K562 (cell line): ENCODE measurements around the gene LRRTM2. TPM values are rescaled to one million over a fixed set of nuclear protein-coding genes. Genes with fewer than 3 reads are reported as not detected.
A peak's percentile ranks its signal among the peaks of the same experiment; 100 is the strongest.

ENCODE experiments used
- ATAC-seq: fragments of 200-7000 bp; cut with Tn5 transposase; 3 replicates; pipeline ENCODE4 v1.9.1; 2020; ENCODE audit warnings: moderate library complexity
- BruUV-seq: library from RNA; stranded (reverse); fragments of 400-500 nt; replicated peaks from 2 replicates; lab custom pipeline; 2021; lab: Mats Ljungman, UMichigan
- CTCF ChIA-PET: fragments of 300-600 bp; formaldehyde crosslinking; extraction: SDS; loops from one replicate; lab custom pipeline; 2021; ENCODE audit warnings: low intra/inter-chr PET ratio; lab: Yijun Ruan, JAX
- POLR2A ChIA-PET: fragments of 300-600, 350-650 bp; sonication (Branson Sonifier 250); formaldehyde crosslinking; extraction: SDS; loops from one replicate; lab custom pipeline; 2021; ENCODE audit warnings: antibody characterized with exemption, inconsistent platforms; lab: Yijun Ruan, JAX
- DNase-seq, 4 experiments: peaks; one replicate each; pipeline versions ENCODE4 v3.0.0 to v3.0.0-alpha.2; 2011 to 2018; ENCODE audit warnings: low spot score in 3 of 4, mixed read lengths in 3 of 4; ENCODE audit errors: extremely low read depth in 1 of 4
- FAIRE-seq: peaks from 2 replicates; lab custom pipeline; 2011; peaks lifted over from hg19 to GRCh38; lab: Jason Lieb, UNC
- H2AFZ ChIP-seq: 2 replicates; pipeline ENCODE4 v1.6.0; 2011; ENCODE audit warnings: low read depth, low read length, control low read depth, inconsistent platforms
- H3K27ac ChIP-seq: fragments of 200-600 bp; 3 replicates; pipeline ENCODE4 v1.8.0; 2011; ENCODE audit warnings: low read depth, mild to moderate bottlenecking, control low read depth, inconsistent platforms, low read length, moderate library complexity, mixed read lengths; ENCODE audit errors: extremely low read depth
- H3K27me3 ChIP-seq, 2 experiments: fragments of 300-600 bp in 1 of 2; 2 replicates in 1 of 2; 3 replicates in 1 of 2; pipeline versions ENCODE4 v1.6.0 to v1.8.0; 2011; ENCODE audit warnings: inconsistent platforms in 2 of 2, low read length in 2 of 2, mild to moderate bottlenecking in 1 of 2, mixed read lengths in 1 of 2, moderate library complexity in 1 of 2; ENCODE audit not compliant: control insufficient read depth in 2 of 2, insufficient read depth in 2 of 2
- H3K36me3 ChIP-seq: fragments of 300-600 bp; 3 replicates; pipeline ENCODE4 v1.8.0; 2011; ENCODE audit warnings: mild to moderate bottlenecking, low read length, inconsistent platforms; ENCODE audit not compliant: control insufficient read depth, insufficient read depth
- H3K4me1 ChIP-seq, 2 experiments: fragments of 200-600 bp in 1 of 2; replicated peaks in 1 of 2; 2 replicates in 1 of 2; 3 replicates in 1 of 2; pipeline versions ENCODE4 v1.5.1 to v1.8.0; 2011; ENCODE audit warnings: inconsistent platforms in 2 of 2, low read length in 2 of 2, mild to moderate bottlenecking in 1 of 2, mixed read lengths in 1 of 2, moderate library complexity in 1 of 2; ENCODE audit not compliant: control insufficient read depth in 2 of 2, insufficient read depth in 2 of 2
- H3K4me2 ChIP-seq: 2 replicates; pipeline ENCODE4 v1.6.1; 2011; ENCODE audit warnings: low read length, control low read depth, inconsistent platforms, mixed read lengths; ENCODE audit not compliant: insufficient read depth
- H3K4me3 ChIP-seq: fragments of 200-600 bp; sonication (generic), shearing (Covaris generic); 2 replicates; pipeline ENCODE4 v1.5.1; 2016; ENCODE audit warnings: control low read depth, inconsistent platforms
- H3K79me2 ChIP-seq: fragments of 200-600 bp; 3 replicates; pipeline ENCODE4 v1.8.0; 2011; ENCODE audit warnings: low read length, inconsistent platforms; ENCODE audit not compliant: control insufficient read depth, insufficient read depth
- H3K9ac ChIP-seq, 2 experiments: 2 replicates each; pipeline versions ENCODE4 v1.6.0 to v1.6.1; 2011; ENCODE audit warnings: low read depth in 2 of 2, low read length in 2 of 2, control low read depth in 1 of 2, inconsistent platforms in 1 of 2, mild to moderate bottlenecking in 1 of 2, mixed read lengths in 1 of 2; ENCODE audit not compliant: insufficient read depth in 1 of 2
- H3K9me1 ChIP-seq: one replicate; pipeline ENCODE4 v1.6.0; 2011; ENCODE audit warnings: inconsistent platforms, mild to moderate bottlenecking, low read length, moderate library complexity; ENCODE audit not compliant: control insufficient read depth, insufficient read depth
- H3K9me3 ChIP-seq: replicated peaks from 2 replicates; pipeline ENCODE4 v1.5.1; 2011; ENCODE audit warnings: low read depth, low read length, inconsistent platforms; ENCODE audit not compliant: control insufficient read depth, insufficient read depth
- H4K20me1 ChIP-seq: replicated peaks from 2 replicates; pipeline ENCODE4 v1.6.1; 2011; ENCODE audit warnings: low read length, inconsistent platforms, mixed read lengths; ENCODE audit not compliant: control insufficient read depth, insufficient read depth
- KAT2B ChIP-seq: IDR thresholded peaks from one replicate; pipeline ENCODE4 v1.6.1; 2012; ENCODE audit warnings: low read depth, mild to moderate bottlenecking, control low read depth, inconsistent platforms, low read length, moderate library complexity
- TBP ChIP-seq: optimal IDR thresholded peaks from 2 replicates; pipeline ENCODE3; 2011; ENCODE audit warnings: low read depth, low read length, improper control_type of control experiment
- XRCC5 ChIP-seq: fragments of 200-400 bp; formaldehyde crosslinking; IDR thresholded peaks from 2 replicates; pipeline ENCODE4 v1.6.1; 2017; ENCODE audit warnings: low read depth, mild to moderate bottlenecking, low read length
- ZFX ChIP-seq: sonication (generic); formaldehyde crosslinking; IDR thresholded peaks from 2 replicates; pipeline ENCODE4 v1.8.0; 2022; ENCODE audit warnings: mild to moderate bottlenecking, missing genetic modification reagents, moderate library complexity
- ZNF311 ChIP-seq: fragments of 250-450 bp; sonication (Bioruptor Pico); IDR thresholded peaks from 2 replicates; pipeline ENCODE4 v1.4.0; 2020; ENCODE audit warnings: mild to moderate bottlenecking, moderate library complexity
- ZNF79 ChIP-seq: fragments of 250-450 bp; sonication (Bioruptor Pico); IDR thresholded peaks from 2 replicates; pipeline ENCODE4 v1.4.0; 2020; ENCODE audit warnings: low read depth, mild to moderate bottlenecking, moderate library complexity
- WGBS: fragments of 100-300 bp; shearing (Covaris generic); methylation state at CpG from one replicate; pipeline ENCODE4 v1.1.6; 2016; ENCODE audit warnings: low coverage, mixed read lengths; ENCODE audit not compliant: insufficient coverage; ENCODE audit errors: missing lambda C conversion rate; 5-methylcytosine and 5-hydroxymethylcytosine counted together
- in situ Hi-C: fragments of 300-500 bp; cut with MboI; formaldehyde crosslinking; loops from 4 replicates; pipeline ENCODE4 v1.15.0; 2018; ENCODE audit warnings: inconsistent platforms, mixed read lengths
- intact Hi-C: fragments of 100-400 bp; cut with micrococcal nuclease; formaldehyde crosslinking; loops from 2 replicates; pipeline ENCODE4 v1.14.2; 2022
- polyA plus RNA-seq, 8 experiments: library from polyadenylated mRNA; depleted of rRNA in 4 of 8; stranded (reverse) in 5 of 8; unstranded in 3 of 8; fragments of >200 nt; fragmentation: Nextera tagmentation in 2 of 8; fragmentation: Illumina TruSeq in 1 of 8; extraction: Ambion mirVana in 2 of 8; extraction: Trizol in 1 of 8; gene quantifications; 2 replicates each; pipeline versions ENCODE4 v1.2.1 to v1.2.3, GENCODE V29; 2011 to 2014; ENCODE audit warnings: inconsistent platforms in 1 of 8, missing spikeins in 1 of 8
- total RNA-seq, 7 experiments: library from RNA; depleted of rRNA in 6 of 7; stranded (reverse); fragments of >200 nt in 6 of 7; fragmentation: Illumina TruSeq in 2 of 7; extraction: Trizol in 2 of 7; gene quantifications; 2 replicates each; pipeline versions ENCODE4 v1.2.1 to v1.2.3, GENCODE V29; 2011 to 2021; ENCODE audit warnings: low replicate concordance in 1 of 7
- TF ChIP-seq, protein P1 (sequence below): fragments of 250-450 bp; sonication (Bioruptor Pico); IDR thresholded peaks from 2 replicates; pipeline ENCODE4 v1.8.0; 2021; ENCODE audit warnings: moderate library complexity, mild to moderate bottlenecking, inconsistent platforms
- TF ChIP-seq, protein P2 (sequence below): fragments of 200-800 bp; sonication (Bioruptor generic); IDR thresholded peaks from 2 replicates; pipeline ENCODE4 v1.6.1; 2017; ENCODE audit warnings: missing genetic modification characterization, missing compliant biosample characterization
- TF ChIP-seq, protein P3 (sequence below): fragments of 250-450 bp; sonication (Bioruptor Pico); IDR thresholded peaks from 2 replicates; pipeline ENCODE4 v1.5.0; 2021; ENCODE audit warnings: mild to moderate bottlenecking, moderate library complexity

The LRRTM2 gene
- total and polyA plus RNA-seq, 9 of the 15 experiments (the other 6 are each of a cell fraction or from before 2014, with no cell fraction given): under 0.01 to 0.07 (median 0.03) TPM; not detected in 4

DNA sequence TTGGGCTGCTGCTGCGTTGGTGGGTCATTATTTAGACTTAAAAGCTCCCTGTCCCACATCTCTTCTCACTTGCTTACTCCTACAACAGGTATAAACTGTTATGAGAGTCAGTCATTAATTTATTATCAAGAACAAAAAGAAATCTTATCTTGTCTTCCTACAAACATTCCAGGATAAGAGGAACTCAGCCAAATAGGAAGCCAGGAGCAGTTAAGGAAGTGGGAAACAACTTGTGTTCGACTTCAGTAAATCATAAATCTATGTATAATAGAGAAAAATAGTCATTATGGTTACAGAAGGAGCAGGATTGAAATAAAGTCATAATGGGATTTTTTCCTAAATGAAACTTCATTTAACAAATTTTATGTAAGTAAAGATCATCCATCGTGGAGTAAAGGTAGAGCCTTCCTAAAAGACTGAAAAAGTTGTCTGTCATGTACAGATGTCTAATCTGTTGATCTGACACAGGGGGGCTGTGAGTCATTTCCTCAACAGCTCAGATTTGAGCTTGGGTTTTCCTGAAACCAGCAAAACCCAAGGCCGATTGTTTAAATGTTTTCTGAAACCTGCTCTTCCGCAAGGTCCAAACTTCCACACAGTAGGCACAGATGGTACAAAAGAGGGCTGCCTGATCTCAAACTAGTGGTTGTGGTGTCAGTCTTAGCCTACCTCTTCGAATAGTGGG, 25.3 kb upstream of the LRRTM2 start (continued):
- TF ChIP-seq, protein P1, sequence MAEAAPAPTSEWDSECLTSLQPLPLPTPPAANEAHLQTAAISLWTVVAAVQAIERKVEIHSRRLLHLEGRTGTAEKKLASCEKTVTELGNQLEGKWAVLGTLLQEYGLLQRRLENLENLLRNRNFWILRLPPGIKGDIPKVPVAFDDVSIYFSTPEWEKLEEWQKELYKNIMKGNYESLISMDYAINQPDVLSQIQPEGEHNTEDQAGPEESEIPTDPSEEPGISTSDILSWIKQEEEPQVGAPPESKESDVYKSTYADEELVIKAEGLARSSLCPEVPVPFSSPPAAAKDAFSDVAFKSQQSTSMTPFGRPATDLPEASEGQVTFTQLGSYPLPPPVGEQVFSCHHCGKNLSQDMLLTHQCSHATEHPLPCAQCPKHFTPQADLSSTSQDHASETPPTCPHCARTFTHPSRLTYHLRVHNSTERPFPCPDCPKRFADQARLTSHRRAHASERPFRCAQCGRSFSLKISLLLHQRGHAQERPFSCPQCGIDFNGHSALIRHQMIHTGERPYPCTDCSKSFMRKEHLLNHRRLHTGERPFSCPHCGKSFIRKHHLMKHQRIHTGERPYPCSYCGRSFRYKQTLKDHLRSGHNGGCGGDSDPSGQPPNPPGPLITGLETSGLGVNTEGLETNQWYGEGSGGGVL (CRISPR knock-in tag): no peak
- TF ChIP-seq, protein P2, sequence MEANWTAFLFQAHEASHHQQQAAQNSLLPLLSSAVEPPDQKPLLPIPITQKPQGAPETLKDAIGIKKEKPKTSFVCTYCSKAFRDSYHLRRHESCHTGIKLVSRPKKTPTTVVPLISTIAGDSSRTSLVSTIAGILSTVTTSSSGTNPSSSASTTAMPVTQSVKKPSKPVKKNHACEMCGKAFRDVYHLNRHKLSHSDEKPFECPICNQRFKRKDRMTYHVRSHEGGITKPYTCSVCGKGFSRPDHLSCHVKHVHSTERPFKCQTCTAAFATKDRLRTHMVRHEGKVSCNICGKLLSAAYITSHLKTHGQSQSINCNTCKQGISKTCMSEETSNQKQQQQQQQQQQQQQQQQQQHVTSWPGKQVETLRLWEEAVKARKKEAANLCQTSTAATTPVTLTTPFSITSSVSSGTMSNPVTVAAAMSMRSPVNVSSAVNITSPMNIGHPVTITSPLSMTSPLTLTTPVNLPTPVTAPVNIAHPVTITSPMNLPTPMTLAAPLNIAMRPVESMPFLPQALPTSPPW (CRISPR knock-in tag): peak; percentile 56
- TF ChIP-seq, all 486 proteins: peak for 19

DNA sequence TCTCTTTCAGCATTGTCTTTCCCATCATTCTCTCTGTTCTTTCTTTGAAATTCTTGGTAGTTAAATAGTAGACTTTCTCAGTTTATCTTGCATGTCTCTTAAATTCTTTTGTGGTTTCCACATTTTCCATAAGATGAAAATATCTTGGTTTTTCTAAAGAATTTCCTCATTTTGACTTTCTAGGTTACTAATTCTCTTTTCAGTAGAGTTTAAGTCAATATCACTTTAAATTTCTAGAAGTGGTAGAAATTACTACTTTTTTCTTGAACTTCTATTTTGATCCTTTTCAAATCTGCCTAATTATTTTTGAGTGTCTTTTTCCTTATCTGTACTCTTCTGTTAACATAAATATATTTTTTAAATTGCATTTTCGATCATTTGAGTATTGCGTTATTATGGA, 23.6 kb upstream of the LRRTM2 start:
- Histone ChIP-seq H4K20me1 (no peaks in the 10 kb centered on the region), H3K79me2 (no peaks in the 10 kb centered on the region), H3K9me1 (no peaks in the 10 kb centered on the region), H3K4me1 (peaks cover 0 to 8% of the 10 kb centered on the region in 2 experiments; a peak in 2 of 5 replicates), H3K27ac (no peak overlapping the region), H3K4me3 (no peak overlapping the region), H3K9me3 (no peaks in the 10 kb centered on the region)
- FAIRE-seq: no peak
- CTCF ChIA-PET: no interaction called here
- intact Hi-C loops: no loop called here
- WGBS: 92% methylated on average over 2 of the region's 2 CpGs
- BruUV-seq: no TSS peak
- DNase-seq: no peak
- no peak for ATAC-seq
- TF ChIP-seq ZNF79 (CRISPR knock-in tag): no peak
- TF ChIP-seq TBP: no peak
- TF ChIP-seq, protein P3, sequence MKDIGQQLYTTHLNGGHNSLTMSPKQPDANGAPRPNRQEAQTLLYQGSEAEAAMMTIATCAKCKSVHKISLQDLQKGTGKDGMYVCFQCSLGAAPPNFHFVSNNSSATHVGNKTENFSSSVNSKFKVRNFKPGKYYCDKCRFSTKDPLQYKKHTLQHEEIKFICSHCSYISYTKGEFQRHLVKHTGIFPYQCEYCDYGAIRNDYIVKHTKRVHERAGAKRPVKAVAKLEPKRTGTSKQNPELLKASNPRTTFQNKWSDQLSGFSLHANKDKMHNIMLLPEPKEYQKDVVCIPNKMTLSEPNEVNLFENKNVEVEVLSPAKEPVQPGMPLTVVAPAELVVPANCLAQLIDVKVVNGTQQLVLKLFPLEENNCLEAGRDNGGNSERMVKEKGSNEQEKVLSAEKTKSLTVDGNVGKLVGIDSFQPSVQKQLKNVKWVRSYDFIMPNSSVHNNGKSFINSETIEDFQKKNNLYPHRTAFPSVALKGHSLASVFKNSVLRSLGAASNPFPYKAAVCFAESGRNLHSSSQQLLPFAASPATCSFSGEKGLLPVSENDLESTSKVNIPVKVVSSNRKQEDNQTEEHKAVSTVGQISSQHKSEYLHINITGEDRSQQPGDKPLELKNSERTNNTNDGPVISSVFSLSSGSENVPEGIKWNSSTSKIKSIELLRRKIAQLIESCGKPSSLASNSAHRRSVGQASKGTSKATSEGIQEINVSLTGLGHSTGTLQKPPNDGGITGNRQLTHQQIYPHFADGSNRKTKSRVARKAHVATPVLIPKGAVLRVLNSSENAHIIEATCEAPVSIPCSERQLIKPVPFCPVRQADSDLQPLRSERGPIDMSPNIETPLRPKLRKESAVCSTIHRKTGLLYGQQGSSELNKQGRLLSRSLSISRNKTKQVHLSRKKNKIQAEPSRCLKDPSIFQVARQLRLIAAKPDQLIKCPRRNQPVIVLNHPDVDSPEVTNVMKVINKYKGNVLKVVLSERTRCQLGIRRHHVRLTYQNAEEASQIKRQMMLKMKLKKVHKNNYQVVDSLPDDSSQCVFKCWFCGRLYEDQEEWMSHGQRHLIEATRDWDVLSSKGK (CRISPR knock-in tag): no peak
- TF ChIP-seq XRCC5: no peak
- no peak for TF ChIP-seq ZFX (CRISPR knock-in tag)
- TF ChIP-seq KAT2B: no peak
- TF ChIP-seq ZNF311 (CRISPR knock-in tag): no peak
- TF ChIP-seq, all 486 proteins: peak for 0
- H3K9ac ChIP-seq: no peak overlapping the region
- no peaks in the 10 kb centered on the region for H3K36me3 ChIP-seq
- POLR2A ChIA-PET: no interaction called here
- H3K27me3 ChIP-seq: no peaks in the 10 kb centered on the region
- in situ Hi-C loops: no loop called here
- no peak overlapping the region for H2AFZ ChIP-seq
- H3K4me2 ChIP-seq: no peak overlapping the region
